Measurements from ENCODE around the gene EIF4EBP2. TPM values are rescaled to one million over a fixed set of nuclear protein-coding genes. Genes with fewer than 3 reads are reported as not detected.

EIF4EBP2 gene
- total RNA-seq, 1 donor from 2014 or later: 59.2 TPM

- ATAC-seq (peak; percentile 93), DNase-seq (ENCODE audit: low spot score) (peak; percentile 84)
Observed at GRCh38 chr10:70430493-70431445, 26.8 kb downstream of the EIF4EBP2 start.

- ATAC-seq: no peak
- DNase-seq (ENCODE audit: low spot score): no peak
Observed at GRCh38 chr10:70432101-70432500, 28.2 kb downstream of the EIF4EBP2 start.

DNA sequence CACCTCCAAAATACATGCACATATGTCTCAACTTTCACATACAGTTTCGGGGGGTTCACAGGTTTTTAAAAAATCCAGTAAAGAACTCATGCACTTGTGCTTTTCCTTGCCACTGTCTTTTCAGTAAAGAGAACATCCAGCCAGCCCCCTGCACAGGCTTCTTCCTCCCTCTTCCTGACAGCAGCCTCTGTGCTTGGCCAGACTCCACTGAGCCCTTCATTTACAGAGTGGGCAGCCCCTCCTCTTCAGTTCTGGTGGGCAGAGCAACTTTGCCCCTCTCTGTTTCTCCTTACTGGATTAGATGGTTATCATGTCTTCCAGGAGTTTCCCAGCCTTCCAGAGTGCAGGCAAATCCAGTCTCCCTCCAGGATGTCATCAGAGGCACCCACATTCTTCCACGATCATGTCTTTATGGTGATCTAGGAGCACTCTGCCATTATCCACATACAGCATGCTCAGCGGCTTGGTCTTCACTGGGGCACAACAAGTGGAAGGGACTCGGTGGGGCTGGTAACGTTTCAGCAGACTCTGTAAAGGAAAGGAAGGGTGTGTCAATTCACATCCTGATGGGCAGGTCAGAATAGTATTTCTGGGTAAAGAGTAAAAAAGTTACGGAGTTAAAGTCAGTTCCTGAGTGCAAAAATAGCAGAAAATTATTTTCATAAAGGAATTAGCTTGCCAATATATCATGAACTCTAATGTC, 28.8 kb downstream of the EIF4EBP2 start:
- ATAC-seq (no peak), DNase-seq (ENCODE audit: low spot score) (peak; percentile 37)

DNA sequence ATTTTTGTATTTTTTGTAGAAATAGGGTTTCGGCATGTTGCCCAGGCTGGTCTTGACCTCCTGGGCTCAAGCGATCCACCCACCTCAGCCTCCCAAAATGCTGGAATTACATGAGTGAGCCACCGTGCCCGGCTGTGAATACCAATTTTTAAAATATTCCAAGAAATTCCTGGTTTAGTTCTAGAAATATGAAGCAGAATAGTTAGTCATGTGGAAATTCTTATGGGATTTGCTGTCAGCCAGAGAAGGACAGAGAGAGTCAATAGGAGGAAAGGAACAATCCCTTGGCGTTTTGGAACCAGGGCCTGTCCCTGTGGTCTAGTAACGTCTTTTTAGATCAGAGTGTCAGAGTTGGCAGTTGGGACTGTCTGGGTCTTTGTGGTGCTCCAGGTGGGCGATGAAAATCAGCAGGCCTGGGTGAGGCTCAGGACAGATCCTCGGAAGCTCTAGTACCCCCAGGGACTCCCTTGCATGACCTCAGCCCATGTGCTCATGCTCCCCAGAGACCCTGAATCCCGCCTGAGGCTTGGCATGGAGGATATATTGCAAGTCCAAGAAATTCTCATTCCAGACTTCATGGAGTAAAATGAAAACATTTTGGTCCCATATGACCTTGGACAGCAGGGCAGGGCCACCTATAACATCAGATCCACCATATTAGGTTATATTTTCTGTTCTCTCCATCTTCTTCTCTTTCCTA, 29.8 kb downstream of the EIF4EBP2 start:
- ATAC-seq (no peak), DNase-seq (ENCODE audit: low spot score) (peak; percentile 26)

DNA sequence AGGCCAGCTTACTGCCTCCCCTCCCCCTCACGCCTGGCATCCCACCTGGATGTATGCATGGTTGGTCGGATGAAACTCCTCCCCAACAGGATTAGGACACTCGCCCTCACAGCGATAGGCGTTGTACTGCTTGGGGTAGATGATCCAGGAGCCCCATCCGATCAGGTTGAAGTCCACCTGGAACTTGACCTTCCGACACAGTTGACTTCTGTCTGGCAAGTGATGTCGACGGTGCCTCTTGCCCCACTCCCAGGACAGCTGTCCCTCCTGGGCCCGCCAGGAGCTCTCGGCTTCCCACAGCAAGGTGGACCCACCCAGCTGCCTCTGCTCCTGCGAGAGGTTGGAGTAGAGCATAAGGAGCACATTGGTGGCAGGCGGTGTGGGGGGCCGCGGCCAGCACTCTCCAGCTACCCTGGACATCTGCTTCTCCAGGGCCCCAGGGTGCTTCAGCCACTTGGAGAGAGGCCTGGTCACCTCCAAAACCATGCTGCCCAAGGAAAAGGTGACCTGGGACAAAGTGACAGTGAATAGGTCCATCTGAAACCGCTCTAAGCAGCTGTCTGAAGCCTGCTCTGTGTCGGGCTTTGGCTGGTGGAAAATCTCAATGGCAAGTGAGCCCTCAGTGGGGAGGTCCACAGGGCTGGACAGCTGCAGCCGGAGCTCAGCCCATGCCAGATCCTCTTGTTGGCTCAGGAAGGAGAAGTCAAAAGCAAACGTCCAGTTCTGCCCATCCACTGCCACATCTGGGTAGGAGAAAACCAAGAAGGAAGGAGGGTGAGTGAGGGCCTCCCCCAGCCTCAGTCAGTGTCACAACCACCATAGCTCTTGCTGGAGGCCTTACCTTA, 31.5 kb downstream of the EIF4EBP2 start:
- no peak for ATAC-seq
- DNase-seq (ENCODE audit: low spot score): no peak

DNA sequence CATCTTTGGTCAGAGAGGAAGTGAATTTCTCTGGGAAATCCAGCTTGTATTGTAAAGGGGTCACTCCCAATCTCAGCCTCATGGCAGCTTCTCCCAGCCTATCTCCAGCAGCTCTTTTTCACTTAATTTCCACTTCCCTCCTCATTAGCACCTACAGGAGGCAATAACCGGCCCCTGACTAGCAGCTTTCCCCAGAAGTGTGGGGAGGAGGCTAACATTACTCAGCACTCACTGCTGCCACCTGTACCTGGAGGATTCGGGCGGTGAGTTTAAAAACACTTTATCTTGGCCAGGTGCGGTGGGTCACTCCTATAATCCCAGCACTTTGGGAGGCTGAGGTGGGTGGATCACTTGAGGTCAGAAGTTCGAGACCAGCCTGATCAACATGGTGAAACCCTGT, 33.8 kb downstream of the EIF4EBP2 start:
- no peak for DNase-seq (ENCODE audit: low spot score)
- ATAC-seq: no peak

GRCh38 chr10:70440296-70441160, 36.6 kb downstream of the EIF4EBP2 start:
- ATAC-seq: no peak

GRCh38 chr10:70441161-70441894, 37.4 kb downstream of the EIF4EBP2 start, which contains the start of gene NODAL:
Gene NODAL (minus strand): TSS chr10:70441681. CDS start chr10:70441667, 14 bp downstream.
- ATAC-seq (no peak), DNase-seq (ENCODE audit: low spot score) (no peak)

More at GRCh38 chr10:70440296-70441160, 36.6 kb downstream of the EIF4EBP2 start:
- DNase-seq (ENCODE audit: low spot score): no peak

DNA sequence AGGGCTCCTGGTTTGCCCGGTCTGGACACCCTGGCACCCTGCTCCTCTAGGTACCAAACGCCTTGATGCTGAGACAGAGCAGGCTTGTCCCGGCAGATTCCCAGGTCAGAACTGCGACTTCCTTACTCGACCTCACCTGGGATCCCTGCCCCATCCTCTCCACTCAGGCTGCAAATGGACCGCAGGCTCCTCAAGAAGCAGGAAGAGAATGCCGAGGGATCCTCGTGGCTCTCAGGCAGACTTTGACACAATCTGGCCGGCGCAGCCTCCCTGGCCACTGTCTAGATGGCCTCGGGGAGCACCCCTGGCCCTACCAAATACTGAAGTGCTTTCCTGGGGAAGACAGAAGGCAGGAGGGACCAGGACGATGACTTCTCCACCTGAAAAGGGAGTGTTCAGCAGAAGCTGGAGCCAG, 38.0 kb downstream of the EIF4EBP2 start:
- DNase-seq (ENCODE audit: low spot score): no peak

GRCh38 chr10:70442332-70442988, 38.5 kb downstream of the EIF4EBP2 start:
- ATAC-seq: peak; percentile 21
- DNase-seq (ENCODE audit: low spot score): no peak

More for the DNA sequence above, 38.0 kb downstream of the EIF4EBP2 start:
- ATAC-seq: no peak

GRCh38 chr10:70444744-70445143, 40.8 kb downstream of the EIF4EBP2 start:
- ATAC-seq (no peak), DNase-seq (ENCODE audit: low spot score) (no peak)

GRCh38 chr10:70445718-70446657, 42.0 kb downstream of the EIF4EBP2 start:
- ATAC-seq: peak; percentile 63
- DNase-seq (ENCODE audit: low spot score): no peak

DNA sequence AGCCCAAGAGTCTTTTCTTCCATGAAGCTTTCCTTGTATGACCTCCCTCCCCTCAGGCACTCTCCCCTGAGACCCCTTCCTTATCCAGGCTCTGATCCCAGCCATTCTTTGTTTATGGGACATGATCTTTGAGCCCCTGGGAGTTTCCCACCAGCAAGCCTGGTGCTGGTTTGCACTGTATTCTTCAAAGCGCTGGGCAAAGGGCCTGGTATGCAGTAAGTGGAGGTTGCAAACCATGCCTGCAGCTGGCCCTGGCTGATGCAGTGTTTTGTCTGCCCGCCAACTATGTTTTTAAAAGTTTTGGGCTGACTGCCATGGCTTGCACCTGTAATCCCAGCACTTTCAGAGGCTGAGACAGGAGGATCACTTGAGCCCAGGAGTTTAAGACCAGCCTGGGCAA, 44.3 kb downstream of the EIF4EBP2 start:
- no peak for ATAC-seq
- DNase-seq (ENCODE audit: low spot score): no peak

- ATAC-seq (no peak), DNase-seq (ENCODE audit: low spot score) (no peak)
Observed at GRCh38 chr10:70455213-70455630, 51.3 kb downstream of the EIF4EBP2 start.

DNA sequence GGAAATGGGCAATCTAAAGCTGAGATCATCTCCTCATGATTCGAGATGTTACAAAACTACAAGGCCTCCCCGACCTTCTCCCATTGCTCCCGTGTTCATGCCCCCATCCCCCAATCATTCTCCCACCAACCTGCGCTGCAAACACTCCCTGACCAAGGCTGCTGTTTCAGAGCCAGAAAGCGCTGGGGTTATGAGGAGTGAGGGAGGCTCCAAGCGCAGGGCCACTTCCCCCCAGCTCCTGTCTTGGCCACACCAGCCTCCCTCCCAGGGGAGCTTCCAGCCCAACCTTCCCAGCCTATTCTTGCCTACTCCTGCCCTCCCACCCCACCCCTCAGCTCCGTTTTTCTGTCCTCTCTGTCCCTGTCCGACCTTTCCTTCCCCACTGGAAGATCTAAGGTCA, 52.2 kb downstream of the EIF4EBP2 start:
- ATAC-seq: no peak
- DNase-seq (ENCODE audit: low spot score): no peak

GRCh38 chr10:70457759-70458305, 53.9 kb downstream of the EIF4EBP2 start:
- ATAC-seq (no peak), DNase-seq (ENCODE audit: low spot score) (no peak)

All from left lobe of liver (tissue), 2 donors.